ENCODE data around the gene ESPN. TPM values are rescaled to one million over a fixed set of nuclear protein-coding genes. Genes with fewer than 3 reads are reported as not detected.
"Not testable (repeated sequence)": the region's sequence is repeated elsewhere in the genome, so short reads cannot be mapped to it uniquely, and the experiment has no call there.

ESPN gene
- polyA plus RNA-seq, 1 experiment: not detected

- POLR2A ChIA-PET: no interaction called here
- no peak for DNase-seq (ENCODE audit: low read depth)
- no peaks in the 10 kb centered on the region for H3K36me3 ChIP-seq (ENCODE audit: control insufficient read depth, insufficient read depth, low read length)
- TF ChIP-seq, protein P1, sequence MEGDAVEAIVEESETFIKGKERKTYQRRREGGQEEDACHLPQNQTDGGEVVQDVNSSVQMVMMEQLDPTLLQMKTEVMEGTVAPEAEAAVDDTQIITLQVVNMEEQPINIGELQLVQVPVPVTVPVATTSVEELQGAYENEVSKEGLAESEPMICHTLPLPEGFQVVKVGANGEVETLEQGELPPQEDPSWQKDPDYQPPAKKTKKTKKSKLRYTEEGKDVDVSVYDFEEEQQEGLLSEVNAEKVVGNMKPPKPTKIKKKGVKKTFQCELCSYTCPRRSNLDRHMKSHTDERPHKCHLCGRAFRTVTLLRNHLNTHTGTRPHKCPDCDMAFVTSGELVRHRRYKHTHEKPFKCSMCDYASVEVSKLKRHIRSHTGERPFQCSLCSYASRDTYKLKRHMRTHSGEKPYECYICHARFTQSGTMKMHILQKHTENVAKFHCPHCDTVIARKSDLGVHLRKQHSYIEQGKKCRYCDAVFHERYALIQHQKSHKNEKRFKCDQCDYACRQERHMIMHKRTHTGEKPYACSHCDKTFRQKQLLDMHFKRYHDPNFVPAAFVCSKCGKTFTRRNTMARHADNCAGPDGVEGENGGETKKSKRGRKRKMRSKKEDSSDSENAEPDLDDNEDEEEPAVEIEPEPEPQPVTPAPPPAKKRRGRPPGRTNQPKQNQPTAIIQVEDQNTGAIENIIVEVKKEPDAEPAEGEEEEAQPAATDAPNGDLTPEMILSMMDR (IDR thresholded peaks at IDR 0.05; ENCODE audit: insufficient read depth, low read depth, low read length): no peak
- peaks cover 11% of the 10 kb centered on the region for H3K27me3 ChIP-seq (ENCODE audit: control insufficient read depth, insufficient read depth, low read length)
- CTCF ChIA-PET: interaction anchor here (1.3 to 5.6 kb wide), 2 partner anchors 14 to 74 kb away, joined by 3 to 66 read pairs; no protein-coding TSS in a partner anchor
- no peak overlapping the region for H3K4me3 ChIP-seq (ENCODE audit: low read depth, low read length)
These were observed 11.0 kb downstream of the ESPN start for GRCh38 chr1:6435547-6435946.

GRCh38 chr1:6436277-6436676 is 11.7 kb downstream of the ESPN start:
- POLR2A ChIA-PET; H3K4me3 ChIP-seq (ENCODE audit: low read depth, low read length); H3K36me3 ChIP-seq (ENCODE audit: control insufficient read depth, insufficient read depth, low read length); DNase-seq (ENCODE audit: low read depth): not testable (repeated sequence)
- CTCF ChIA-PET: interaction anchor here (0.7 to 7.7 kb wide), 6 partner anchors 15 to 230 kb away, joined by 3 to 66 read pairs (median 28); partner anchors contain the start of genes HES2 and RNF207
- H3K27me3 ChIP-seq (ENCODE audit: control insufficient read depth, insufficient read depth, low read length): peaks cover 10% of the 10 kb centered on the region

DNA sequence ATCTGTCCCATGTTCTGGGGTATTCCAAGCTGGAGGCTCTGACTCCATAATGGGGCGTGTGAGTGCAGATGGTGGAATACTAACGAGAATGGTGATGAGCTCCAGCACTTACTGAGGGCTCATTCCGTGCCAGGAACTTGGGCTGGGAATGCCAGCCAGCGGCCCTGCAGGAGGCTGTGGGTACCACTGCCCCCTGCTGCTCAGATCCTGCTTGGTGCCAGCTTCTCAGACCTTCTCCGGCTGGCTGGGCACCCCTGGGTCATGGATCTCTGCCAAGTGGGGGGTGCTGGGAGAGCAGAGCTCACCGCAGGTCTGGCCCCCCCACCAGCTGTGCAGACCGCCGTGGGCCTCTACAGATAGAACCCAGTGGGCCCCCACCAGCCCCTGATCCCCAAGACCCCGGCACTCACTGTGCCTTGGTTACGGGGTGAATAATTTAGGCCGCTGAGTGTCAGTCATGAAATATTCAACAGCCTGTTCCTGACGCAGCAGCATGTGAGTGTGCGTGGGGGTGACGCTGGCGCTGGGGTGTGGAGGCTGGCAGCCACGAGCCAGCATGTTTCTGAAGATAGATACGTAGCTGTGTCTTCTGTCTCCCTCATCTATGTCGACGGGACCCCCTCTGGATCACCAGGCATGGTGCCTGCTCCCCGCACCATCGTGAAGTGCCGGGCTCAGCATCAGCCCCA is 12.6 kb downstream of the ESPN start:
- POLR2A ChIA-PET; DNase-seq (ENCODE audit: low read depth); H3K4me3 ChIP-seq (ENCODE audit: low read depth, low read length); H3K36me3 ChIP-seq (ENCODE audit: control insufficient read depth, insufficient read depth, low read length): not testable (repeated sequence)
- peaks cover 16% of the 10 kb centered on the region for H3K27me3 ChIP-seq (ENCODE audit: control insufficient read depth, insufficient read depth, low read length)
- TF ChIP-seq, protein P1 (IDR thresholded peaks at IDR 0.05; ENCODE audit: insufficient read depth, low read depth, low read length): peak; percentile 16; the same call in 1 of the 2 replicates
- CTCF ChIA-PET: interaction anchor here (0.6 to 7.7 kb wide), 30 partner anchors 8 to 781 kb away, joined by 3 to 66 read pairs (median 5); partner anchors contain the start of genes ESPN, HES2 and RNF207

DNA sequence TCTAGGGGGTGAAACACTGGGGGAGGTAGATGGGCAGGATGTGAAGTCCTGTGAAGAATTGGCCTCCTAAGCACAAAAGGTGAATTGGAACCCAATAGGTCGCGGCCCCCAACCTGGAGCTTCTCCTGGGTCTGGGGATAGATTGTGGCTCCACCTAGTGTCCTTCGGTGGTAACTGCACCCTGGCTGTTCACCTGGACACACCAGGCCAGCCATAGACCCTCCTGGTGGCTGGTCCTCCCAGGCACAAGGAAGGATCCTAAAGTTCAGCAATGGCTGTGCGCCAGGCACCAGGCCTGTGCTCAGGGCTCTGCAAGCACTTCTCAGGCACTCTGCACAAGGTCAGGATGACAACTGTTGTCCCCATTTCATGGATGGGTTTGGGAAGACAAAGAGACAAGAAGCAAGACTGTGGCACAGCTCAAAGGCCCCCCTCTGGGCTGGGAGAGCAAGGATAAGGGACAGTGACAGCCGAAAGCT is 13.5 kb downstream of the ESPN start:
- ChIA-PET POLR2A (no interaction called here), CTCF (interaction anchor here (0.6 to 7.7 kb wide), 34 partner anchors 9 to 780 kb away, joined by 3 to 66 read pairs (median 5); partner anchors contain the start of genes ACOT7, ESPN, HES2 and NOL9)
- no peak overlapping the region for H3K4me3 ChIP-seq (ENCODE audit: low read depth, low read length)
- TF ChIP-seq, protein P1 (IDR thresholded peaks at IDR 0.05; ENCODE audit: insufficient read depth, low read depth, low read length): peak; percentile 91
- no peaks in the 10 kb centered on the region for H3K36me3 ChIP-seq (ENCODE audit: control insufficient read depth, insufficient read depth, low read length)
- DNase-seq (ENCODE audit: low read depth): no peak
- H3K27me3 ChIP-seq (ENCODE audit: control insufficient read depth, insufficient read depth, low read length): peaks cover 14% of the 10 kb centered on the region

GRCh38 chr1:6440198-6441126 is 15.9 kb downstream of the ESPN start:
- TF ChIP-seq, protein P1 (IDR thresholded peaks at IDR 0.05; ENCODE audit: insufficient read depth, low read depth, low read length): no peak
- Histone ChIP-seq H3K27me3 (ENCODE audit: control insufficient read depth, insufficient read depth, low read length) (peaks cover 14% of the 10 kb centered on the region), H3K36me3 (ENCODE audit: control insufficient read depth, insufficient read depth, low read length) (no peaks in the 10 kb centered on the region), H3K4me3 (ENCODE audit: low read depth, low read length) (no peak overlapping the region)
- no peak for DNase-seq (ENCODE audit: low read depth)
- CTCF ChIA-PET: interaction anchor here (0.7 to 7.7 kb wide), 12 partner anchors 10 to 194 kb away, joined by 3 to 66 read pairs (median 15); partner anchors contain the start of genes ESPN and HES2
- POLR2A ChIA-PET: no interaction called here

All from BJ (cell line).